Measurements from ENCODE around the gene GRIK5. TPM values are rescaled to one million over a fixed set of nuclear protein-coding genes. Genes with fewer than 3 reads are reported as not detected.

GRIK5 gene
- polyA plus RNA-seq, 1 experiment: 0.06 TPM

GRCh38 chr19:42091300-42091699, 21.3 kb upstream of the GRIK5 start:
- TF ChIP-seq CTCF (IDR thresholded peaks at IDR 0.05; ENCODE audit: insufficient read depth, low read depth, low read length): no peak
- H3K4me3 ChIP-seq (ENCODE audit: low read depth, low read length): no peak overlapping the region
- ChIA-PET CTCF (interaction anchor here (1.1 kb wide), 1 partner anchor 10 kb away, joined by 5 read pairs; no protein-coding TSS in a partner anchor), POLR2A (no interaction called here)
- no peaks in the 10 kb centered on the region for H3K27me3 ChIP-seq (ENCODE audit: control insufficient read depth, insufficient read depth, low read length)
- H3K36me3 ChIP-seq (ENCODE audit: control insufficient read depth, insufficient read depth, low read length): peaks cover 6% of the 10 kb centered on the region
- no peak for DNase-seq (ENCODE audit: low read depth)

DNA sequence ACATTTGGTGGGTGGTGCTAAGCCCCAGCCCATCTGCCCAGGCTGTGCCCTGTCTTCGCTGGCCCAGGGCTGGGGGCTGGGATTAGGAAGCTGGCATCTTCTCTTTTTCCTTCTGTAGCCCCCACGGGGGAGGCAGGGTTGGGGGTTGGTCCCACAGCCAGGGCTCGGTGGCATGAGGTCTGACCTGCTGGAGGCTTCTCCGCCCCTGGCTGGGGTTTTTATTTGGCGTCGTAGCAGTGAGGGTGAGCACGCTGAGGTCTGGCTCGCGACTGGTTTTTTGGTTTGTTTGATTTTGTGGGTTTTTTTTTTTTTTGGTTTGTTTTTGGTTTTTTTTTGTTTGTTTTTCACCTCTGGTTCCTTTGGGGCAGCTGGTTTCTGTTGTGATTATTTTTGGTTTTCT, 20.7 kb upstream of the GRIK5 start:
- peaks cover 6% of the 10 kb centered on the region for H3K36me3 ChIP-seq (ENCODE audit: control insufficient read depth, insufficient read depth, low read length)
- CTCF ChIA-PET: interaction anchor here (0.7 to 0.8 kb wide), 2 partner anchors 228 to 348 kb away, joined by 3 read pairs; no protein-coding TSS in a partner anchor
- DNase-seq (ENCODE audit: low read depth): no peak
- H3K4me3 ChIP-seq (ENCODE audit: low read depth, low read length): no peak overlapping the region
- POLR2A ChIA-PET: no interaction called here
- TF ChIP-seq CTCF (IDR thresholded peaks at IDR 0.05; ENCODE audit: insufficient read depth, low read depth, low read length): no peak
- H3K27me3 ChIP-seq (ENCODE audit: control insufficient read depth, insufficient read depth, low read length): no peaks in the 10 kb centered on the region

- H3K27me3 ChIP-seq (ENCODE audit: control insufficient read depth, insufficient read depth, low read length): no peaks in the 10 kb centered on the region
- POLR2A ChIA-PET: no interaction called here
- TF ChIP-seq CTCF (IDR thresholded peaks at IDR 0.05; ENCODE audit: insufficient read depth, low read depth, low read length): no peak
Measured at GRCh38 chr19:42089772-42090171, 19.8 kb upstream of the GRIK5 start.

DNA sequence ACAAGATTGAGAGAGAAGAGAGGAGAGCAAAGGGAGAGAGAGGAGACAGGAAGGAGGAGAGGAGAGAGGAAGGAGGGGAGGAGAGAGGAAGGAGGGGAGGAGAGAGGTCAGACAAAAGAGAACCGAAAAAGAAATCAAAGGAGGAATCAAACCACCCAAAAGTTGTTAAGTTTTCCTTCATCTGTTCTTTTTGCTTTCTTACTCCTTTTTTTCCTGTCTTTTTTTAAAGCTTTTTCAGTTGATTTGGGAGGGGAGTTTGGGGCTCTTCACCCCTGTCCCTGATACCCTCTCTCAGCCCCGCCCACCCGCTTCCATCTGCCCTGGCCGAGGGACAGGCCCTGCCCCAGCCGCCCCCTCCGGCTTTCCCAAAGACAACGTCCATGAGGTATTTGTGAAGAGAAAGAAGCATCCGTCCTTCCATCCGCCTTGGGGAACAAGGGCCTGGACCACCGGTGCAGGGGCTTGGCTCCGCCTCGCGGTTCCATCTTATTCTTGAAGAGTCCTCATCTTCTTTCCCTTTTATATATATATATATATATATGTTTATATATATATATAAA, 19.3 kb upstream of the GRIK5 start:
- Histone ChIP-seq H3K4me3 (ENCODE audit: low read depth, low read length) (no peak overlapping the region), H3K27me3 (ENCODE audit: control insufficient read depth, insufficient read depth, low read length) (no peaks in the 10 kb centered on the region), H3K36me3 (ENCODE audit: control insufficient read depth, insufficient read depth, low read length) (no peaks in the 10 kb centered on the region; the same call in 1 of the 2 replicates)
- ChIA-PET CTCF (interaction anchor here (1.0 kb wide), 1 partner anchor 19 kb away, joined by 3 read pairs; no protein-coding TSS in a partner anchor), POLR2A (no interaction called here)
- TF ChIP-seq CTCF (IDR thresholded peaks at IDR 0.05; ENCODE audit: insufficient read depth, low read depth, low read length): no peak
- no peak for DNase-seq (ENCODE audit: low read depth)

More at GRCh38 chr19:42089772-42090171, 19.8 kb upstream of the GRIK5 start:
- H3K36me3 ChIP-seq (ENCODE audit: control insufficient read depth, insufficient read depth, low read length): peaks cover 2% of the 10 kb centered on the region; the same call in 1 of the 2 replicates
- no peak for DNase-seq (ENCODE audit: low read depth)
- CTCF ChIA-PET: interaction anchor here (0.7 to 0.8 kb wide), 2 partner anchors 229 to 349 kb away, joined by 3 read pairs; no protein-coding TSS in a partner anchor
- no peak overlapping the region for H3K4me3 ChIP-seq (ENCODE audit: low read depth, low read length)

GRCh38 chr19:42088471-42089190, 18.6 kb upstream of the GRIK5 start:
- H3K27me3 ChIP-seq (ENCODE audit: control insufficient read depth, insufficient read depth, low read length): no peaks in the 10 kb centered on the region
- no peak for DNase-seq (ENCODE audit: low read depth)
- no peak for TF ChIP-seq CTCF (IDR thresholded peaks at IDR 0.05; ENCODE audit: insufficient read depth, low read depth, low read length)
- POLR2A ChIA-PET: no interaction called here
- no peaks in the 10 kb centered on the region for H3K36me3 ChIP-seq (ENCODE audit: control insufficient read depth, insufficient read depth, low read length)
- H3K4me3 ChIP-seq (ENCODE audit: low read depth, low read length): no peak overlapping the region
- CTCF ChIA-PET: interaction anchor here (0.6 to 1.0 kb wide), 2 partner anchors 20 to 1270 kb away, joined by 3 read pairs; no protein-coding TSS in a partner anchor

All from BJ (cell line).